Fibroblast of pulmonary artery (primary cell): ENCODE data around the gene PAX6.

Experiments used
- DNase-seq: peaks from one replicate; pipeline ENCODE4 v3.0.0-alpha.2; 2010; ENCODE audit warnings: low read depth
- H3K4me3 ChIP-seq: replicated peaks from 2 replicates; pipeline ENCODE4 v1.5.1; 2011; ENCODE audit warnings: low read depth, mild to moderate bottlenecking, control low read depth, low read length, moderate library complexity
- TF ChIP-seq, protein P1 (sequence below): IDR thresholded peaks from 2 replicates; pipeline ENCODE4 v1.5.1; 2011; ENCODE audit warnings: mild to moderate bottlenecking, control low read depth, low read length, inconsistent platforms; ENCODE audit errors: missing control alignments

Gene PAX6

GRCh38 chr11:31740131-31740530 is 71.0 kb downstream of the PAX6 start:
- H3K4me3 ChIP-seq = no peak overlapping the region
- DNase-seq = no peak
- TF ChIP-seq, protein P1, sequence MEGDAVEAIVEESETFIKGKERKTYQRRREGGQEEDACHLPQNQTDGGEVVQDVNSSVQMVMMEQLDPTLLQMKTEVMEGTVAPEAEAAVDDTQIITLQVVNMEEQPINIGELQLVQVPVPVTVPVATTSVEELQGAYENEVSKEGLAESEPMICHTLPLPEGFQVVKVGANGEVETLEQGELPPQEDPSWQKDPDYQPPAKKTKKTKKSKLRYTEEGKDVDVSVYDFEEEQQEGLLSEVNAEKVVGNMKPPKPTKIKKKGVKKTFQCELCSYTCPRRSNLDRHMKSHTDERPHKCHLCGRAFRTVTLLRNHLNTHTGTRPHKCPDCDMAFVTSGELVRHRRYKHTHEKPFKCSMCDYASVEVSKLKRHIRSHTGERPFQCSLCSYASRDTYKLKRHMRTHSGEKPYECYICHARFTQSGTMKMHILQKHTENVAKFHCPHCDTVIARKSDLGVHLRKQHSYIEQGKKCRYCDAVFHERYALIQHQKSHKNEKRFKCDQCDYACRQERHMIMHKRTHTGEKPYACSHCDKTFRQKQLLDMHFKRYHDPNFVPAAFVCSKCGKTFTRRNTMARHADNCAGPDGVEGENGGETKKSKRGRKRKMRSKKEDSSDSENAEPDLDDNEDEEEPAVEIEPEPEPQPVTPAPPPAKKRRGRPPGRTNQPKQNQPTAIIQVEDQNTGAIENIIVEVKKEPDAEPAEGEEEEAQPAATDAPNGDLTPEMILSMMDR = no peak
